Left lung (tissue), 10 donors: ENCODE data around the gene ZNF524. TPM values are rescaled to one million over a fixed set of nuclear protein-coding genes. Genes with fewer than 3 reads are reported as not detected.

Experiments used
- ATAC-seq: fragments of 200-7000 bp; cut with Tn5 transposase; one replicate; pipeline ENCODE4 v1.9.1; 2020; ENCODE audit warnings: moderate library complexity
- DNase-seq, 4 donors: peaks; one replicate each; pipeline ENCODE4 v3.0.0-alpha.2; 2013 to 2020
- H3K27ac ChIP-seq, 2 donors: fragments of 200-600 bp; sonication (generic) in 1 of 2; one replicate each; pipeline versions ENCODE4 v1.5.0 to v1.8.0; 2020 to 2021
- H3K27me3 ChIP-seq, 2 donors: fragments of 200-600 bp; sonication (generic) in 1 of 2; one replicate each; pipeline versions ENCODE4 v1.5.0 to v1.8.0; 2020 to 2021
- H3K36me3 ChIP-seq, 2 donors: fragments of 200-600 bp; sonication (generic) in 1 of 2; one replicate each; pipeline versions ENCODE4 v1.5.0 to v1.8.0; 2020 to 2021
- H3K4me1 ChIP-seq, 2 donors: fragments of 200-600 bp; one replicate each; pipeline ENCODE4 v1.8.0; 2021
- H3K4me3 ChIP-seq, 2 donors: fragments of 200-600 bp; sonication (generic) in 1 of 2; one replicate each; pipeline versions ENCODE4 v1.5.0 to v1.8.0; 2020 to 2021; ENCODE audit warnings: mild to moderate bottlenecking in 1 of 2
- H3K9me3 ChIP-seq, 2 donors: fragments of 200-600 bp; sonication (generic) in 1 of 2; one replicate each; pipeline versions ENCODE4 v1.5.0 to v1.8.0; 2020 to 2021
- CTCF ChIP-seq, 2 donors: fragments of 200-600 bp; sonication (generic) in 1 of 2; IDR thresholded peaks; one replicate each; pipeline versions ENCODE4 v1.5.0 to v1.8.0; 2021; ENCODE audit warnings: antibody characterized with exemption in 2 of 2
- intact Hi-C, 2 donors: fragments of 100-400 bp; cut with DNase I; formaldehyde crosslinking; loops; one replicate each; pipeline versions ENCODE4 v1.11.2 to v1.14.2; 2022
- polyA plus RNA-seq, 6 donors: library from polyadenylated mRNA; unstranded; fragments of 120-200 nt; gene quantifications; one replicate each; pipeline ENCODE4 v1.2.1, GENCODE V29; 2013; ENCODE audit not compliant: insufficient read length in 6 of 6
- total RNA-seq, 2 donors: library from RNA; stranded (reverse); fragmentation: NEBNext Ultra II Directional; extraction: Animal tissue kit (Norgen Biotek cat#: 25700); gene quantifications; one replicate each; pipeline ENCODE4 v1.2.1, GENCODE V29; 2021
- donor health status: DM: no; HTN: yes; CAD: no.
- donor health status: DM: no; HTN: no; CAD: no.

Gene ZNF524
- total and polyA plus RNA-seq, 8 donors = 4.9 to 22.4 (median 7.8) TPM

- H3K4me1 ChIP-seq = peaks cover 0 to 4% of the 10 kb centered on the region in 2 donors
- TF ChIP-seq CTCF (IDR thresholded peaks at IDR 0.05) = no peak
- H3K27ac ChIP-seq = no peak overlapping the region
- no peak for DNase-seq
- ATAC-seq = no peak
- intact Hi-C loops = no loop called here
- peaks cover 0 to 18% of the 10 kb centered on the region in 2 donors for H3K27me3 ChIP-seq
- H3K4me3 ChIP-seq = no peak overlapping the region
- H3K9me3 ChIP-seq = no peaks in the 10 kb centered on the region
- no peaks in the 10 kb centered on the region for H3K36me3 ChIP-seq
Observed at GRCh38 chr19:55553217-55554182, 46.6 kb upstream of the ZNF524 start.

GRCh38 chr19:55554302-55554701 is 45.8 kb upstream of the ZNF524 start:
- peaks cover 0 to 4% of the 10 kb centered on the region in 2 donors for H3K4me1 ChIP-seq
- ATAC-seq (no peak), DNase-seq (no peak)
- peaks cover 0 to 12% of the 10 kb centered on the region in 2 donors for H3K27me3 ChIP-seq
- H3K9me3 ChIP-seq = no peaks in the 10 kb centered on the region
- H3K4me3 ChIP-seq = no peak overlapping the region
- intact Hi-C loops = no loop called here
- no peak for TF ChIP-seq CTCF (IDR thresholded peaks at IDR 0.05)
- no peaks in the 10 kb centered on the region for H3K36me3 ChIP-seq
- no peak overlapping the region for H3K27ac ChIP-seq

GRCh38 chr19:55554741-55555152 is 45.3 kb upstream of the ZNF524 start:
- TF ChIP-seq CTCF (IDR thresholded peaks at IDR 0.05) = no peak
- intact Hi-C loops = no loop called here
- Histone ChIP-seq H3K4me3 (no peak overlapping the region), H3K9me3 (no peaks in the 10 kb centered on the region), H3K27me3 (peaks cover 0 to 12% of the 10 kb centered on the region in 2 donors), H3K4me1 (peaks cover 0 to 1% of the 10 kb centered on the region in 2 donors), H3K27ac (no peak overlapping the region), H3K36me3 (no peaks in the 10 kb centered on the region)
- ATAC-seq (no peak), DNase-seq (no peak)

- H3K4me3 ChIP-seq = no peak overlapping the region
- no peaks in the 10 kb centered on the region for H3K9me3 ChIP-seq
- intact Hi-C loops = no loop called here
- H3K27ac ChIP-seq = no peak overlapping the region
- peaks cover 0 to 7% of the 10 kb centered on the region in 2 donors for H3K27me3 ChIP-seq
- ATAC-seq (no peak), DNase-seq (no peak)
- H3K36me3 ChIP-seq = no peaks in the 10 kb centered on the region
- no peaks in the 10 kb centered on the region for H3K4me1 ChIP-seq
- no peak for TF ChIP-seq CTCF (IDR thresholded peaks at IDR 0.05)
Observed at GRCh38 chr19:55559684-55560083, 40.4 kb upstream of the ZNF524 start.

GRCh38 chr19:55563261-55563690 is 36.8 kb upstream of the ZNF524 start:
- H3K9me3 ChIP-seq = no peaks in the 10 kb centered on the region
- DNase-seq (no peak), ATAC-seq (peak; percentile 77)
- no peaks in the 10 kb centered on the region for H3K36me3 ChIP-seq
- intact Hi-C loops = no loop called here
- no peak overlapping the region for H3K27ac ChIP-seq
- no peak overlapping the region for H3K4me3 ChIP-seq
- H3K4me1 ChIP-seq = no peaks in the 10 kb centered on the region
- peaks cover 0 to 27% of the 10 kb centered on the region in 2 donors for H3K27me3 ChIP-seq
- no peak for TF ChIP-seq CTCF (IDR thresholded peaks at IDR 0.05)
